ENCODE measurements around the gene BEST2. TPM values are rescaled to one million over a fixed set of nuclear protein-coding genes. Genes with fewer than 3 reads are reported as not detected.

Gene BEST2
- total and polyA plus RNA-seq, 7 donors = 0.36 to 50.0 (median 45.1) TPM; not detected in 3

DNA sequence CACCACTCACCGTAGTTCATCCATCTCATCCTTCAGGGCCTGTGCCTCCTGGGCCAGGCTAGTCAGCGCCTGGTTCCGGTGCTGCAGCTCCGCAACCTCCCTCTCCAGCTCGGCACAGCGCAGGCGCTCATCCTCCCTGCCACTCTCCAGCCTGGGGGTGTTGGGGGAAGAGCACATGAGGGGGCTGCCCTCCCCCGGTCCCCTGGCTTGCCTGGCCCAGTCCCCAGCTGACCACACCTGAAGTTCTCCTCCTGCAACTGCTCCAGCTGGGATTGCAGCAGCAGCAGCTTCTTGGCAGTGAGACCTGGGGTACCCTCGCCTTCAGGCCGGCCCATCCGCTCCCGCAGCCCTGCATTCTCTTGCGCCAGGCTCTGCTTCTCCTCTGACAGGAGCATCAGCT lies 19.3 kb downstream of the BEST2 start:
- no peak for TF ChIP-seq POLR2A (IDR thresholded peaks at IDR 0.05)
- TF ChIP-seq POLR2AphosphoS5 (IDR thresholded peaks at IDR 0.05) = no peak
- TF ChIP-seq EP300 (IDR thresholded peaks at IDR 0.05) = no peak
- TF ChIP-seq, protein P1, sequence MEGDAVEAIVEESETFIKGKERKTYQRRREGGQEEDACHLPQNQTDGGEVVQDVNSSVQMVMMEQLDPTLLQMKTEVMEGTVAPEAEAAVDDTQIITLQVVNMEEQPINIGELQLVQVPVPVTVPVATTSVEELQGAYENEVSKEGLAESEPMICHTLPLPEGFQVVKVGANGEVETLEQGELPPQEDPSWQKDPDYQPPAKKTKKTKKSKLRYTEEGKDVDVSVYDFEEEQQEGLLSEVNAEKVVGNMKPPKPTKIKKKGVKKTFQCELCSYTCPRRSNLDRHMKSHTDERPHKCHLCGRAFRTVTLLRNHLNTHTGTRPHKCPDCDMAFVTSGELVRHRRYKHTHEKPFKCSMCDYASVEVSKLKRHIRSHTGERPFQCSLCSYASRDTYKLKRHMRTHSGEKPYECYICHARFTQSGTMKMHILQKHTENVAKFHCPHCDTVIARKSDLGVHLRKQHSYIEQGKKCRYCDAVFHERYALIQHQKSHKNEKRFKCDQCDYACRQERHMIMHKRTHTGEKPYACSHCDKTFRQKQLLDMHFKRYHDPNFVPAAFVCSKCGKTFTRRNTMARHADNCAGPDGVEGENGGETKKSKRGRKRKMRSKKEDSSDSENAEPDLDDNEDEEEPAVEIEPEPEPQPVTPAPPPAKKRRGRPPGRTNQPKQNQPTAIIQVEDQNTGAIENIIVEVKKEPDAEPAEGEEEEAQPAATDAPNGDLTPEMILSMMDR (IDR thresholded peaks at IDR 0.05) = no peak
- no peaks in the 10 kb centered on the region for H3K9me3 ChIP-seq
- intact Hi-C loops (cut with DNase I) = no loop called here
- 97% methylated on average over 13 of the region's 13 CpGs for WGBS, 2 donors
- no peak overlapping the region for H3K4me3 ChIP-seq
- peaks cover 0 to 9% (median 0%) of the 10 kb centered on the region in 4 donors for H3K36me3 ChIP-seq
- no peak for DNase-seq
- H3K4me1 ChIP-seq = peaks cover 0 to 21% (median 7%) of the 10 kb centered on the region in 4 donors
- no peaks in the 10 kb centered on the region for H3K27me3 ChIP-seq
- no peak overlapping the region for H3K27ac ChIP-seq

DNA sequence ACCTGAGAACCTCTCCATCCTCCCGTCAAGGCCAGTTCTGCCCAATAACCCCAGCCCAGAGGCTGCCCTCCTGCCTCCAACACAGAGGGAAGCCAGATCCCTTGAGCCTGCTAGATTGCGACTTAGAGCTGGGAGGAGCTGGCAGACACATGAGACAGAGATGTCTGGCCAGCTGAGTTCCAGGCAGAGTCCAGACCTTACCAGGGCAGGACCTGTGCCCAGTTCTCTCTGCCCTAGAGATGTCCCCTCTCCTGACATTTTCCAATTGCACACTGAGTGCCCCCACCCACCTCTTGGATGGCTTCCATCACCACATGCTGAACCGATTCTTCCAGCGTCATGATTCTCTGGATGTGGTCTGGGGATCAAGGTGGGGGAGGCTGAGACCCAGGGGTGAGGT lies 20.7 kb downstream of the BEST2 start:
- H3K27ac ChIP-seq = no peak overlapping the region
- intact Hi-C loops (cut with DNase I) = no loop called here
- DNase-seq = no peak
- H3K9me3 ChIP-seq = no peaks in the 10 kb centered on the region
- H3K36me3 ChIP-seq = peaks cover 0 to 9% (median 0%) of the 10 kb centered on the region in 4 donors
- WGBS, 2 donors = 85 to 88% methylated on average over 4 of the region's 4 CpGs
- H3K27me3 ChIP-seq = no peaks in the 10 kb centered on the region
- no peak overlapping the region for H3K4me3 ChIP-seq
- H3K4me1 ChIP-seq = peaks cover 0 to 17% (median 12%) of the 10 kb centered on the region in 4 donors
- TF ChIP-seq, protein P1 (IDR thresholded peaks at IDR 0.05) = no peak
- no peak for TF ChIP-seq POLR2A (IDR thresholded peaks at IDR 0.05)

DNA sequence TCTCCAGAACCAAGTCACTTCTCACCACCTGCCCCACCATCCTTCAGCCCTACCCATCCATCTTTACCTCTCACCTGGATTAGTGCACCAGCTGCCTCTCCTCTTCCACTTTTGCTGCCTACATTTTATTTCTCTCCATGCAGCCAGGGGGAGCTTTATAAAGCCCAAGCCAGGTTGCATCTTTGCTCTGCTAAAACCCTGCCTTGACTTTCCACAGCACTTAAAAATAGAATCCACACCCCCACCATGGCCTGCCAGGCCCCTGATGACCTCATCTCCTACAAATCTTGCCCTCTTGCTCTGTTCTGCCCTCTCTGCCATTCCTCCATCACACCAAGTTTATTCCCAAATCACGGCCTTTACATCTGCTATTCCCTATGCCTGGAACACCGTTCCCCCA lies 22.0 kb downstream of the BEST2 start:
- 85 to 93% methylated on average over 2 of the region's 2 CpGs for WGBS, 2 donors
- Histone ChIP-seq H3K27me3 (no peaks in the 10 kb centered on the region), H3K36me3 (no peaks in the 10 kb centered on the region), H3K9me3 (no peaks in the 10 kb centered on the region), H3K4me1 (peaks cover 0 to 28% (median 18%) of the 10 kb centered on the region in 4 donors), H3K4me3 (no peak overlapping the region), H3K27ac (peak overlapping the region in 1 of 4 donors; percentile 97)
- no peak for TF ChIP-seq POLR2AphosphoS5 (IDR thresholded peaks at IDR 0.05)
- intact Hi-C loops (cut with DNase I) = no loop called here
- DNase-seq = no peak

DNA sequence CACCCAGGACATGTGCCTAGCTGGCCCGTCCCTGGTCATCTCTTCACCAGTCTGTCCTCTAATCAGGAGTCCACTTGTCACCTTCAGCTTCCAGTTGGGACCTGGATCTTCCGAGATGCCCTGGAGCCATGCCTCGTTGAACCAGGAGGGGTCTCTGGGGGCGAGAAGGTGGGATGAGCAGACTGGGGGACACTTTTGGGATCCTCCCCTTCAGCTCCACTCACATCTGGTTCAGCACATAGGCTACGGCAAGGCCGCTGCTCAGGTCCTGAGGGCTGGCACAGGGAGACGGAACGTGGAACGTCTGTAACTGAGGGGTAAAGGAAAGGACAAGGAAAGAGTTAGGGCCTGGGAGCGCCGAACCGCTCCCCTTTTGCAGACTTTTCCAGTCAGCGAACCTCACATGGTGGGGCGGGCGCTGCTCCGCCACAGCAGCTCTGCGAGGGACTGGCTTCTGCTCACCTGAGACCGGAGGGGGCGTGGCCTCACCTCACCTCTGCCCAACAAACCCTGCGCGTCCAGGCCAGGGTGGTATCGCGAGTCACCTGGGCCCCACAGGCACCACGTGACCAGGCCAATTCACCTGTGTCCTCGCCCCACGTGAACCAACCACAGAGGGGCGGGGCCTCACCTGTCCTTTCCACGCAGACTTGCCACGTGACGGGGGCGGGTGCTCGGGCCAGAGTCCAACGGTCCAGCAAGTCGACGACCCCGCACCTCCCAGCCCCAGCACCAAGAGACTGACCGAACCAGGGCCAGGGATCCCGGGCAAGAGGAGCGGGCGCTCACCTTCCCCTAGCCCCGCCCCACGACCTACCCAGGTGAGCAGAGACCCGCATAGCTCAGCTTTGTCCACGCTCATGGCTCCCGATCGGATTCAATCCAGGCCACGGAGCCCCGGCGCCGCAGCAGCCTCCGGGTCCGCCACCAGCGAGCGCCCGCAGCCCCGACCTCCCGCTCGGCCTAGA lies 23.3 kb downstream of the BEST2 start, which contains the start of gene HOOK2:
Gene HOOK2 (minus strand): TSS at position 965 of the 968 bp plus-strand sequence. CDS start 103 bp downstream, at position 862.
- WGBS, 2 donors = 8 to 19% methylated on average over 58 of the region's 58 CpGs

DNA sequence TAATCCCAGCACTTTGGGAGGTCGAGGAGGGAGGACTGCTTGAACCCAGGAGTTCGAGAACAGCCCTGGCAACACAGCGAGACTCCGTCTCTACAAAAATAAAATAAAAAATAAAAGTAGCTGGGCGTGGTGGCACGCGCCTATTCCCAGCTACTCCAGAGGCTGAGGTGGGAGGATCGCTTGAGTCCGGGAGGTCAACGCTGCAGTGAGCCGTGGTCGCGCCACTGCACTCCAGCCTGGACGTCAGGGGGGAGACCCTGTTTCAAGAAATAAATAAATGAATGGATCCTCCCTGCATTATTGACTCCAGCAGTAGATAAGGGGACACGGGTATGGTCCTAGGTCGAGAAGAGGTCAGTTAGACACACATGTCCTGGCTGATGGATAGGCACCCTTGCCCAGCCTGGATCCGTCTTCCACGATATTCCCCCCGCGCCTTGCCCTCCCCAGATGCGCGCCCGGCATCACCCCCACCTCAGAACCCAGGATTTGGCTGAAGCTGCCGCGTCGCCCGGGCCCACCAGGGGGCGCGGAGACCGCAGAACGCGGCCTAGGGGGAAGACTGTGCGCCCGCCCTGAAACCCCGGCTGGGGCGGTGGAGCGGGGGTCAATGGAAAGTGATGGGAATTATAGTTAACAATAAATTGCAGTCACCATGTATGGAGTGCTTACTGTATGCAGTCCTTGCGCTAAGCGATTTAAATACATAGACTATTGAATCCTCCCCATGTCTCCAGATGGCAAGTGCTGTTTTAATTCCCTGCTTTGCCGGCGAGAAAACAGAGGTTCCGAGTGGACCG lies 25.8 kb downstream of the BEST2 start:
- no peaks in the 10 kb centered on the region for H3K9me3 ChIP-seq
- TF ChIP-seq EP300 (IDR thresholded peaks at IDR 0.05) (peak in 1 of 4 donors; percentile 23), POLR2AphosphoS5 (IDR thresholded peaks at IDR 0.05) (peak; percentile 36 to 71 (median 46)), POLR2A (IDR thresholded peaks at IDR 0.05) (no peak)
- TF ChIP-seq, protein P1 (IDR thresholded peaks at IDR 0.05) = peak; percentile 96 to 98 (median 98)
- peak overlapping the region; percentile 89 to 97 (median 94) for H3K27ac ChIP-seq
- peak overlapping the region; percentile 44 to 67 (median 54) for H3K4me3 ChIP-seq
- peak; percentile 90 for DNase-seq
- no peaks in the 10 kb centered on the region for H3K36me3 ChIP-seq
- peaks cover 0 to 51% (median 34%) of the 10 kb centered on the region in 4 donors for H3K4me1 ChIP-seq
- intact Hi-C loops (cut with DNase I) = loop anchor here (1.0 kb wide), 1 partner anchor 19 kb away; no protein-coding TSS in a partner anchor
- no peaks in the 10 kb centered on the region for H3K27me3 ChIP-seq
- 3 to 11% methylated on average over 43 of the region's 43 CpGs for WGBS, 2 donors

More for the DNA sequence above, 23.3 kb downstream of the BEST2 start, which contains the start of gene HOOK2:
- H3K4me3 ChIP-seq = peak within 1 kb of the TSS; percentile 41 to 68 (median 61)
- peak within 1 kb of the TSS; percentile 89 to 97 (median 94) for H3K27ac ChIP-seq
- H3K27me3 ChIP-seq = no peaks in the 10 kb centered on the region
- DNase-seq = peak; percentile 86
- peaks cover 0 to 42% (median 30%) of the 10 kb centered on the region in 4 donors for H3K4me1 ChIP-seq
- no peaks in the 10 kb centered on the region for H3K36me3 ChIP-seq
- intact Hi-C loops (cut with DNase I) = no loop called here
- TF ChIP-seq POLR2A (IDR thresholded peaks at IDR 0.05) (no peak), POLR2AphosphoS5 (IDR thresholded peaks at IDR 0.05) (no peak)
- H3K9me3 ChIP-seq = no peaks in the 10 kb centered on the region
